SU-DHL-6 (cell line): ENCODE measurements around the gene NCAPH2.

Source experiments
- H2AFZ ChIP-seq: fragments of 200-600 bp; sonication (generic); 2 replicates; pipeline ENCODE4 v1.6.1; 2014; ENCODE audit warnings: low read depth, mild to moderate bottlenecking, moderate library complexity, mixed read lengths, antibody characterized with exemption, low read length; ENCODE audit not compliant: severe bottlenecking
- H3F3A ChIP-seq: fragments of 200-600 bp; shearing (Covaris generic); 2 replicates; pipeline ENCODE4 v1.6.0; 2016; ENCODE audit warnings: antibody characterized with exemption, mild to moderate bottlenecking; ENCODE audit not compliant: insufficient read depth
- H3K27ac ChIP-seq: fragments of 200-600 bp; sonication (generic); 2 replicates; pipeline ENCODE4 v1.5.1; 2016; ENCODE audit warnings: low read depth, mild to moderate bottlenecking, low read length, moderate library complexity, mixed read lengths
- H3K27me3 ChIP-seq: fragments of 200-600 bp; sonication (generic), shearing (Covaris generic); 2 replicates; pipeline ENCODE4 v1.6.0; 2014; ENCODE audit warnings: mild to moderate bottlenecking, low read length
- H3K36me3 ChIP-seq: fragments of 200-600 bp; sonication (generic); 2 replicates; pipeline ENCODE4 v1.6.1; 2014; ENCODE audit warnings: mild to moderate bottlenecking, low read length, mixed read lengths
- H3K4me2 ChIP-seq: fragments of 300-600, 200-600 bp; shearing (Covaris generic), sonication (generic); 2 replicates; pipeline ENCODE4 v1.6.0; 2014; ENCODE audit warnings: low read length, low read depth, mild to moderate bottlenecking; ENCODE audit not compliant: poor library complexity, severe bottlenecking
- H3K4me3 ChIP-seq: fragments of 200-600 bp; sonication (generic); 2 replicates; pipeline ENCODE4 v1.5.1; 2014; ENCODE audit warnings: antibody characterized with exemption, low read length, mild to moderate bottlenecking, mixed read lengths; ENCODE audit not compliant: insufficient read depth, poor library complexity, severe bottlenecking
- H3K79me2 ChIP-seq: fragments of 200-600 bp; sonication (generic); 2 replicates; pipeline ENCODE4 v1.6.1; 2014; ENCODE audit warnings: mild to moderate bottlenecking, low read length, moderate library complexity; ENCODE audit not compliant: insufficient read depth
- H3K9ac ChIP-seq: fragments of 200-600 bp; sonication (generic); 2 replicates; pipeline ENCODE4 v1.7.0; 2014; ENCODE audit warnings: mild to moderate bottlenecking, low read length
- H3K9me2 ChIP-seq: fragments of 200-600 bp; sonication (generic); replicated peaks from 2 replicates; pipeline ENCODE4 v1.6.1; 2014; ENCODE audit warnings: low read length; ENCODE audit not compliant: insufficient read depth
- H3K9me3 ChIP-seq: fragments of 200-600 bp; sonication (generic); 2 replicates; pipeline ENCODE4 v1.6.1; 2014; ENCODE audit warnings: low read length, mixed read lengths; ENCODE audit not compliant: insufficient read depth
- H4K20me1 ChIP-seq: fragments of 200-600 bp; sonication (generic); 2 replicates; pipeline ENCODE4 v1.6.1; 2014; ENCODE audit warnings: low read depth, mild to moderate bottlenecking, antibody characterized with exemption, low read length, moderate library complexity, mixed read lengths
- CTCF ChIP-seq: fragments of 200-600 bp; sonication (generic); IDR thresholded peaks from one replicate; pipeline ENCODE4 v1.5.1; 2017; ENCODE audit warnings: antibody characterized with exemption, mild to moderate bottlenecking, low read length, moderate library complexity; ENCODE audit not compliant: insufficient read depth, poor library complexity, severe bottlenecking
- EZH2phosphoT487 ChIP-seq: fragments of 200-600 bp; sonication (generic), shearing (Covaris generic); conservative IDR thresholded peaks from 2 replicates; pipeline ENCODE4 v1.6.1; 2018; ENCODE audit warnings: mild to moderate bottlenecking, antibody characterized with exemption, low read length, moderate library complexity, mixed read lengths

The NCAPH2 gene

GRCh38 chr22:50489363-50490243, 18.4 kb upstream of the NCAPH2 start:
- Histone ChIP-seq H3K79me2 (no peaks in the 10 kb centered on the region), H3K27me3 (no peaks in the 10 kb centered on the region), H3K9me3 (no peaks in the 10 kb centered on the region), H2AFZ (no peak overlapping the region), H3F3A (peaks cover 7% of the 10 kb centered on the region; the same call in 1 of the 2 replicates), H3K9me2 (no peaks in the 10 kb centered on the region), H3K27ac (no peak overlapping the region), H3K4me3 (no peak overlapping the region), H3K36me3 (no peaks in the 10 kb centered on the region), H4K20me1 (no peaks in the 10 kb centered on the region), H3K9ac (no peak overlapping the region), H3K4me2 (no peak overlapping the region)
- no peak for TF ChIP-seq EZH2phosphoT487

- Histone ChIP-seq H3K79me2 (no peaks in the 10 kb centered on the region), H3K36me3 (no peaks in the 10 kb centered on the region), H3K27me3 (no peaks in the 10 kb centered on the region), H3K4me2 (no peak overlapping the region), H3K9me2 (no peaks in the 10 kb centered on the region), H3K9ac (no peak overlapping the region), H2AFZ (no peak overlapping the region), H4K20me1 (no peaks in the 10 kb centered on the region), H3K27ac (no peak overlapping the region), H3F3A (0 out of 2 replicates have a peak, but pooled peaks cover 4% of the 10 kb centered on the region), H3K4me3 (no peak overlapping the region), H3K9me3 (no peaks in the 10 kb centered on the region)
- TF ChIP-seq EZH2phosphoT487 (no peak), CTCF (no peak)
Observed at GRCh38 chr22:50490531-50491308, 17.3 kb upstream of the NCAPH2 start.

GRCh38 chr22:50497093-50497492, 10.9 kb upstream of the NCAPH2 start:
- H3K9me3 ChIP-seq = no peaks in the 10 kb centered on the region
- H3K79me2 ChIP-seq = no peaks in the 10 kb centered on the region
- no peaks in the 10 kb centered on the region for H3K9me2 ChIP-seq
- no peaks in the 10 kb centered on the region for H4K20me1 ChIP-seq
- no peaks in the 10 kb centered on the region for H3K36me3 ChIP-seq
- no peak overlapping the region for H3K27ac ChIP-seq
- H3K4me3 ChIP-seq = no peak overlapping the region
- H3K27me3 ChIP-seq = no peaks in the 10 kb centered on the region
- no peak for TF ChIP-seq EZH2phosphoT487
- TF ChIP-seq CTCF = no peak
- H2AFZ ChIP-seq = no peak overlapping the region
- H3F3A ChIP-seq = no peaks in the 10 kb centered on the region
- H3K9ac ChIP-seq = no peak overlapping the region
- H3K4me2 ChIP-seq = no peak overlapping the region
